H1 (cell line): ENCODE data around the gene ZNF362. TPM values are rescaled to one million over a fixed set of nuclear protein-coding genes. Genes with fewer than 3 reads are reported as not detected.
"Not testable (repeated sequence)": the region's sequence is repeated elsewhere in the genome, so short reads cannot be mapped to it uniquely, and the experiment has no call there.

ENCODE experiments used
- CTCF ChIA-PET: fragments of 300-600 bp; sonication (Branson Sonifier 250); formaldehyde crosslinking; loops from one replicate; lab custom pipeline; 2021; ENCODE audit not compliant: partially characterized antibody; lab: Charles Lee
- POLR2A ChIA-PET: fragments of 300-600 bp; sonication (Branson Sonifier 250); formaldehyde crosslinking; loops from one replicate; lab custom pipeline; 2021; ENCODE audit warnings: inconsistent platforms; ENCODE audit not compliant: partially characterized antibody; lab: Charles Lee
- DNase-seq, 2 experiments: peaks; one replicate each; pipeline versions ENCODE4 v3.0.0 to v3.0.0-alpha.2; 2010 to 2022; ENCODE audit warnings: low spot score in 2 of 2, low read depth in 1 of 2, mixed read lengths in 1 of 2
- FAIRE-seq: peaks from 2 replicates; lab custom pipeline; 2011; peaks lifted over from hg19 to GRCh38; lab: Jason Lieb, UNC
- H2AFZ ChIP-seq: 2 replicates; pipeline ENCODE4 v1.8.1; 2012; ENCODE audit warnings: low read length, inconsistent platforms
- H2AK5ac ChIP-seq: 2 replicates; pipeline ENCODE4 v1.6.1; 2013; ENCODE audit warnings: low read depth, low read length
- H2BK120ac ChIP-seq: replicated peaks from 2 replicates; pipeline ENCODE3; 2013; ENCODE audit warnings: low read depth, low read length, inconsistent platforms
- H2BK12ac ChIP-seq: 2 replicates; pipeline ENCODE4 v1.6.1; 2013; ENCODE audit warnings: low read depth, low read length
- H2BK15ac ChIP-seq: 2 replicates; pipeline ENCODE4 v1.6.1; 2013; ENCODE audit warnings: low read length
- H2BK20ac ChIP-seq: 2 replicates; pipeline ENCODE4 v1.6.1; 2013; ENCODE audit warnings: low read length
- H2BK5ac ChIP-seq: 2 replicates; pipeline ENCODE4 v1.6.1; 2013; ENCODE audit warnings: low read depth, low read length
- H3K14ac ChIP-seq: 2 replicates; pipeline ENCODE4 v1.6.1; 2013; ENCODE audit warnings: inconsistent platforms; ENCODE audit not compliant: insufficient read length
- H3K18ac ChIP-seq: 2 replicates; pipeline ENCODE4 v1.6.1; 2013; ENCODE audit warnings: low read length; ENCODE audit errors: extremely low read depth
- H3K23ac ChIP-seq: 2 replicates; pipeline ENCODE4 v1.6.1; 2013; ENCODE audit warnings: inconsistent platforms; ENCODE audit not compliant: insufficient read length
- H3K23me2 ChIP-seq: 2 replicates; pipeline ENCODE4 v1.6.1; 2013; ENCODE audit warnings: low read depth, low read length
- H3K27ac ChIP-seq: 2 replicates; pipeline ENCODE4 v1.6.1; 2011; ENCODE audit warnings: low read depth, low read length, inconsistent platforms
- H3K27me3 ChIP-seq, 4 experiments: replicated peaks in 1 of 4; 1 replicate in 1 of 4; 2 replicates in 3 of 4; pipeline versions ENCODE4 v1.6.1 to v1.8.1; 2011 to 2013; ENCODE audit warnings: low read length in 3 of 4, mild to moderate bottlenecking in 3 of 4, inconsistent platforms in 2 of 4, mixed read lengths in 2 of 4, moderate library complexity in 1 of 4; ENCODE audit not compliant: control insufficient read depth in 3 of 4, insufficient read depth in 3 of 4; ENCODE audit errors: extremely low read depth in 1 of 4
- H3K36me3 ChIP-seq, 4 experiments: 2 replicates each; pipeline versions ENCODE4 v1.6.1 to v1.8.1; 2011 to 2013; ENCODE audit warnings: mild to moderate bottlenecking in 4 of 4, low read length in 3 of 4, moderate library complexity in 2 of 4, control low read depth in 1 of 4, inconsistent platforms in 1 of 4; ENCODE audit not compliant: insufficient read depth in 4 of 4, control insufficient read depth in 2 of 4
- H3K4ac ChIP-seq: replicated peaks from 2 replicates; pipeline ENCODE3; 2013; ENCODE audit warnings: low read length, low read depth, mixed read lengths, inconsistent platforms; ENCODE audit not compliant: insufficient read length
- H3K4me1 ChIP-seq, 4 experiments: replicated peaks in 1 of 4; 1 replicate in 1 of 4; 2 replicates in 3 of 4; pipeline versions ENCODE4 v1.6.1 to v1.8.1; 2011 to 2013; ENCODE audit warnings: low read length in 3 of 4, inconsistent platforms in 2 of 4, mixed read lengths in 1 of 4; ENCODE audit not compliant: insufficient read depth in 4 of 4, control insufficient read depth in 3 of 4
- H3K4me2 ChIP-seq, 2 experiments: 2 replicates each; pipeline versions ENCODE4 v1.6.1 to v1.8.1; 2011 to 2013; ENCODE audit warnings: low read depth in 2 of 2, low read length in 2 of 2, control low read depth in 1 of 2, inconsistent platforms in 1 of 2, mild to moderate bottlenecking in 1 of 2; ENCODE audit not compliant: insufficient read depth in 1 of 2
- H3K4me3 ChIP-seq, 4 experiments: fragments of 200-600, 300-600 bp in 1 of 4; sonication (generic), shearing (Covaris generic), sonication (Bioruptor Twin) in 1 of 4; 2 replicates each; pipeline versions ENCODE4 v1.5.1 to v1.8.1; 2011 to 2016; ENCODE audit warnings: low read length in 4 of 4, low read depth in 3 of 4, control low read depth in 2 of 4, inconsistent platforms in 2 of 4, mild to moderate bottlenecking in 2 of 4, mixed read lengths in 1 of 4, moderate library complexity in 1 of 4; ENCODE audit not compliant: insufficient read depth in 2 of 4; ENCODE audit errors: extremely low read depth in 1 of 4
- H3K56ac ChIP-seq: replicated peaks from 2 replicates; pipeline ENCODE3; 2013; ENCODE audit warnings: low read depth, mild to moderate bottlenecking, mixed read lengths, low read length, inconsistent platforms; ENCODE audit not compliant: insufficient read length
- H3K79me1 ChIP-seq: 2 replicates; pipeline ENCODE4 v1.6.1; 2013; ENCODE audit warnings: low read depth, low read length, control low read depth
- H3K79me2 ChIP-seq, 2 experiments: 2 replicates each; pipeline versions ENCODE4 v1.6.1 to v1.8.1; 2012 to 2013; ENCODE audit warnings: low read length in 2 of 2, mild to moderate bottlenecking in 2 of 2, inconsistent platforms in 1 of 2; ENCODE audit not compliant: insufficient read depth in 2 of 2, control insufficient read depth in 1 of 2
- H3K9ac ChIP-seq, 4 experiments: replicated peaks in 1 of 4; 1 replicate in 1 of 4; 2 replicates in 3 of 4; pipeline versions ENCODE4 v1.6.1 to v1.8.1; 2011 to 2013; ENCODE audit warnings: low read depth in 3 of 4, low read length in 3 of 4, control low read depth in 2 of 4, mild to moderate bottlenecking in 2 of 4, moderate library complexity in 2 of 4, inconsistent platforms in 1 of 4; ENCODE audit errors: extremely low read depth in 1 of 4
- H3K9me3 ChIP-seq, 2 experiments: 2 replicates each; pipeline versions ENCODE4 v1.6.1 to v1.8.1; 2012 to 2013; ENCODE audit warnings: mild to moderate bottlenecking in 2 of 2, moderate library complexity in 2 of 2, control low read depth in 1 of 2, inconsistent platforms in 1 of 2, low read depth in 1 of 2, low read length in 1 of 2, mixed read lengths in 1 of 2; ENCODE audit not compliant: insufficient read depth in 2 of 2
- H4K20me1 ChIP-seq, 2 experiments: replicated peaks in 1 of 2; 2 replicates each; pipeline versions ENCODE3 to v1.8.1; 2011 to 2013; ENCODE audit warnings: inconsistent platforms in 2 of 2, low read length in 2 of 2, mild to moderate bottlenecking in 1 of 2; ENCODE audit not compliant: insufficient read depth in 2 of 2, control insufficient read depth in 1 of 2
- H4K5ac ChIP-seq: 2 replicates; pipeline ENCODE4 v1.6.1; 2013; ENCODE audit warnings: low read length, low read depth, mixed read lengths, inconsistent platforms; ENCODE audit not compliant: insufficient read length
- H4K8ac ChIP-seq: 2 replicates; pipeline ENCODE4 v1.8.0; 2013; ENCODE audit warnings: mild to moderate bottlenecking, moderate library complexity, low read length, inconsistent platforms; ENCODE audit not compliant: insufficient read depth; ENCODE audit errors: extremely low read depth
- H4K91ac ChIP-seq: replicated peaks from 2 replicates; pipeline ENCODE3; 2013; ENCODE audit warnings: low read length, mixed read lengths, inconsistent platforms; ENCODE audit not compliant: insufficient read length
- WGBS, 2 experiments: shearing (Covaris generic) in 1 of 2; methylation state at CpG; one replicate each; pipeline versions ENCODE4 v1.1.6 to v1.1.7; 2013 to 2015; ENCODE audit warnings: low lambda C conversion rate in 2 of 2, mixed read lengths in 2 of 2, inconsistent platforms in 1 of 2, low coverage in 1 of 2, missing lambda C conversion rate in 1 of 2; ENCODE audit not compliant: insufficient replicate concordance in 2 of 2, insufficient coverage in 1 of 2, insufficient read length in 1 of 2; ENCODE audit errors: extremely low coverage in 1 of 2, missing lambda C conversion rate in 1 of 2; 5-methylcytosine and 5-hydroxymethylcytosine counted together
- polyA plus RNA-seq, 7 experiments: library from polyadenylated mRNA; depleted of rRNA in 3 of 7; stranded (reverse) in 5 of 7; unstranded in 2 of 7; fragments of >200 nt in 5 of 7; fragments of 200-250 nt in 2 of 7; gene quantifications; 1 replicate in 5 of 7; 2 replicates in 1 of 7; 4 replicates in 1 of 7; pipeline versions ENCODE4 v1.2.1 to v1.2.3, GENCODE V29; 2011 to 2013; ENCODE audit warnings: missing spikeins in 2 of 7, mixed read lengths in 2 of 7
- total RNA-seq: library from RNA; stranded (reverse); fragmentation: NEBNext Ultra II Directional; extraction: Animal tissue kit (Norgen Biotek cat#: 25700); gene quantifications from 2 replicates; pipeline ENCODE4 v1.2.1, GENCODE V29; 2021

ZNF362 gene
- total and polyA plus RNA-seq, 2 of the 8 experiments (the other 6 are each of a cell fraction or from before 2014, with no cell fraction given): 24.2 to 27.8 TPM

GRCh38 chr1:33290615-33291014 lies 34.3 kb downstream of the ZNF362 start:
- H4K5ac ChIP-seq, H3K36me3 ChIP-seq, H3K4me1 ChIP-seq, H4K91ac ChIP-seq, FAIRE-seq, H4K8ac ChIP-seq, H3K14ac ChIP-seq, H3K23me2 ChIP-seq, H3K79me1 ChIP-seq, H2BK15ac ChIP-seq, H2AFZ ChIP-seq, CTCF ChIA-PET, H3K9ac ChIP-seq, H2BK12ac ChIP-seq, H3K4me3 ChIP-seq, H2BK5ac ChIP-seq, H3K27me3 ChIP-seq, H2AK5ac ChIP-seq, H3K4ac ChIP-seq, H2BK20ac ChIP-seq, H3K23ac ChIP-seq, H4K20me1 ChIP-seq, H3K27ac ChIP-seq, H3K79me2 ChIP-seq, H3K56ac ChIP-seq, DNase-seq, H3K18ac ChIP-seq, H3K4me2 ChIP-seq, H2BK120ac ChIP-seq, POLR2A ChIA-PET, H3K9me3 ChIP-seq: not testable (repeated sequence)
- WGBS, 2 experiments: 92% methylated on average over 1 of the region's 2 CpGs; no CpG with 5 or more reads in 1 of the 2 experiments
